ENCODE results near the gene CERT1. TPM values are rescaled to one million over a fixed set of nuclear protein-coding genes. Genes with fewer than 3 reads are reported as not detected.
"Not testable (repeated sequence)": the region's sequence is repeated elsewhere in the genome, so short reads cannot be mapped to it uniquely, and the experiment has no call there.

Gene CERT1
- polyA plus RNA-seq (2013, experiment 1 of 2; ENCODE audit: insufficient read length): 18.2 TPM
- 17.9 TPM for polyA plus RNA-seq (2013, experiment 2 of 2; ENCODE audit: insufficient read length)

- DNase-seq: peak; percentile 99
Observed at GRCh38 chr5:75511435-75512382, at the start of gene CERT1, which contains the start of gene POLK. Gene CERT1, minus strand, starts transcription at chr5:75511629. Its CDS starts 422 bp downstream, at chr5:75511207. Gene POLK, plus strand, starts transcription at chr5:75511891.

- not testable (repeated sequence) for DNase-seq
Observed at GRCh38 chr5:75560655-75561054, 49.2 kb upstream of the CERT1 start.

GRCh38 chr5:75558981-75559632 is 47.7 kb upstream of the CERT1 start:
- DNase-seq: no peak

GRCh38 chr5:75558221-75558620 is 46.8 kb upstream of the CERT1 start:
- no peak for DNase-seq

GRCh38 chr5:75553358-75553757 is 41.9 kb upstream of the CERT1 start:
- DNase-seq: no peak

GRCh38 chr5:75552764-75553163 is 41.3 kb upstream of the CERT1 start:
- DNase-seq: no peak

GRCh38 chr5:75551471-75551870 is 40.0 kb upstream of the CERT1 start:
- peak; percentile 71 for DNase-seq

- DNase-seq: no peak
Observed at GRCh38 chr5:75550597-75550996, 39.2 kb upstream of the CERT1 start.

GRCh38 chr5:75547812-75548211 is 36.4 kb upstream of the CERT1 start:
- no peak for DNase-seq

GRCh38 chr5:75546830-75547229 is 35.4 kb upstream of the CERT1 start:
- DNase-seq: no peak

GRCh38 chr5:75545131-75545530 is 33.7 kb upstream of the CERT1 start:
- no peak for DNase-seq

- DNase-seq: no peak
Observed at GRCh38 chr5:75538211-75538610, 26.8 kb upstream of the CERT1 start.

GRCh38 chr5:75536694-75537360 is 25.4 kb upstream of the CERT1 start:
- DNase-seq: no peak

- no peak for DNase-seq
Observed at GRCh38 chr5:75536147-75536546, 24.7 kb upstream of the CERT1 start.

- DNase-seq: no peak
Observed at GRCh38 chr5:75534734-75535133, 23.3 kb upstream of the CERT1 start.

- DNase-seq: peak; percentile 87
Observed at GRCh38 chr5:75533716-75534115, 22.3 kb upstream of the CERT1 start.

GRCh38 chr5:75532190-75532589 is 20.8 kb upstream of the CERT1 start:
- no peak for DNase-seq

GRCh38 chr5:75529185-75529584 is 17.8 kb upstream of the CERT1 start:
- no peak for DNase-seq

GRCh38 chr5:75526070-75526469 is 14.6 kb upstream of the CERT1 start:
- no peak for DNase-seq

GRCh38 chr5:75525344-75525743 is 13.9 kb upstream of the CERT1 start:
- DNase-seq: no peak

- no peak for DNase-seq
Observed at GRCh38 chr5:75524591-75524990, 13.2 kb upstream of the CERT1 start.

- DNase-seq: peak; percentile 47
Observed at GRCh38 chr5:75524071-75524470, 12.6 kb upstream of the CERT1 start.

- DNase-seq: no peak
Observed at GRCh38 chr5:75523275-75523674, 11.8 kb upstream of the CERT1 start.
